ENCODE results near the gene KCNJ5.

DNA sequence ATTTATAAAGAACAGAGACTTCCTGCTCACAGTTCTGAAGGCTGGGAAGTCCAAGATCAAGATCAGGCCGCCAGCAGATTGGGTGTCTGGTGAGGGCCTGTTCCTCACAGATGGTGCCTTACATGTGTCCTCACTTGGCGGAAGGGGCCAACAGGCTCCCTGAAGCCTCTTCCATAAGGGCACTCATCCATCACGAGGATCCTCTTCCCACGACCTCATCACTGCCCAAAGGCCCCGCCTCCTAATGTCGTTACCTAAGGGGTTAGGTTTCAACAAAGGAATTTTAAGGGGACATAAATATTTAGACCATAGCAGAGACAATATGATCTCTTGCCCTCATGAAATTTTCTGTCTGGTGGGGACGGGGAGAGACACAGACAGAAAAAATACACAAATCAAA lies 32.9 kb downstream of the KCNJ5 start:
- TF ChIP-seq CTCF (IDR thresholded peaks at IDR 0.05): no peak
- TF ChIP-seq POLR2A (IDR thresholded peaks at IDR 0.05): no peak
